Body of pancreas (tissue), 4 donors: ENCODE data around the gene ZEB2. TPM values are rescaled to one million over a fixed set of nuclear protein-coding genes. Genes with fewer than 3 reads are reported as not detected.

Experiments used
- ATAC-seq: fragments of 150-250 bp; one replicate; pipeline ENCODE4 v1.9.1; 2016
- DNase-seq, 4 donors: peaks; one replicate each; pipeline ENCODE4 v3.0.0-alpha.2; 2019
- H3K27ac ChIP-seq, 4 donors: fragments of 200-600 bp; sonication (generic); 1 replicate in 3 of 4; 2 replicates in 1 of 4; pipeline versions ENCODE4 v1.5.1 to v1.6.1; 2016 to 2019; ENCODE audit warnings: mild to moderate bottlenecking in 1 of 4, mixed read lengths in 1 of 4, moderate library complexity in 1 of 4
- H3K27me3 ChIP-seq, 2 donors: fragments of 200-600 bp; sonication (generic); one replicate each; pipeline ENCODE4 v1.6.0; 2016; ENCODE audit warnings: mild to moderate bottlenecking in 1 of 2
- H3K36me3 ChIP-seq, 2 donors: fragments of 200-600 bp; sonication (generic); replicated peaks in 1 of 2; 2 replicates each; pipeline ENCODE4 v1.5.1; 2016; ENCODE audit warnings: low read depth in 2 of 2; ENCODE audit not compliant: insufficient read depth in 1 of 2
- H3K4me1 ChIP-seq: fragments of 200-600 bp; sonication (generic); one replicate; pipeline ENCODE4 v1.6.0; 2016
- H3K4me3 ChIP-seq, 2 donors: fragments of 200-600 bp; sonication (generic); 1 replicate in 1 of 2; 2 replicates in 1 of 2; pipeline ENCODE4 v1.5.1; 2016 to 2019
- H3K9me3 ChIP-seq, 3 donors: fragments of 200-600 bp; sonication (generic); 1 replicate in 2 of 3; 2 replicates in 1 of 3; pipeline ENCODE4 v1.5.1; 2016
- CTCF ChIP-seq, 7 experiments: fragments of 450-650 bp in 4 of 7; fragments of 200-600 bp in 3 of 7; sonication (generic) in 3 of 7; IDR thresholded peaks; one replicate each; pipeline ENCODE4 v1.5.1; 2016 to 2019; ENCODE audit warnings: antibody characterized with exemption in 7 of 7
- POLR2A ChIP-seq, 3 donors: fragments of 450-650 bp; IDR thresholded peaks; one replicate each; pipeline ENCODE4 v1.6.1; 2016; ENCODE audit warnings: antibody characterized with exemption in 3 of 3, mild to moderate bottlenecking in 2 of 3
- WGBS, 2 donors: methylation state at CpG; one replicate each; pipeline ENCODE4 v1.1.5; 2017; 5-methylcytosine and 5-hydroxymethylcytosine counted together
- intact Hi-C: fragments of 100-400 bp; cut with DNase I; formaldehyde crosslinking; loops from one replicate; pipeline ENCODE4 v1.15.1; 2023
- total RNA-seq, 2 donors: library from RNA; depleted of rRNA; stranded (reverse); fragments of >200 nt; gene quantifications; one replicate each; pipeline ENCODE4 v1.1.0, GENCODE V29; 2016

The ZEB2 gene
- total RNA-seq, 2 donors from 2014 or later: 18.5 to 24.6 TPM

- intact Hi-C loops: no loop called here
Observed at GRCh38 chr2:144464730-144465129, 55.2 kb downstream of the ZEB2 start.

GRCh38 chr2:144463266-144463665 is 56.7 kb downstream of the ZEB2 start:
- TF ChIP-seq POLR2A (IDR thresholded peaks at IDR 0.05): no peak
- TF ChIP-seq CTCF (IDR thresholded peaks at IDR 0.05): no peak
- Histone ChIP-seq H3K27me3 (no peaks in the 10 kb centered on the region), H3K36me3 (no peaks in the 10 kb centered on the region), H3K4me1 (no peaks in the 10 kb centered on the region), H3K4me3 (no peak overlapping the region), H3K27ac (no peak overlapping the region), H3K9me3 (no peaks in the 10 kb centered on the region)
- DNase-seq (no peak), ATAC-seq (no peak)
- intact Hi-C loops: no loop called here
- 74 to 87% methylated on average over 5 of the region's 5 CpGs for WGBS, 2 donors

More at GRCh38 chr2:144464730-144465129, 55.2 kb downstream of the ZEB2 start:
- Histone ChIP-seq H3K27me3 (no peaks in the 10 kb centered on the region), H3K36me3 (no peaks in the 10 kb centered on the region), H3K4me1 (no peaks in the 10 kb centered on the region), H3K27ac (no peak overlapping the region), H3K4me3 (no peak overlapping the region), H3K9me3 (no peaks in the 10 kb centered on the region)
- WGBS, 2 donors: 30 to 33% methylated on average over 5 of the region's 5 CpGs
- TF ChIP-seq POLR2A (IDR thresholded peaks at IDR 0.05) (no peak), CTCF (IDR thresholded peaks at IDR 0.05) (no peak)
- no peak for DNase-seq
- ATAC-seq: no peak

- 85 to 87% methylated on average over 6 of the region's 6 CpGs for WGBS, 2 donors
- intact Hi-C loops: no loop called here
- Histone ChIP-seq H3K9me3 (no peaks in the 10 kb centered on the region), H3K4me3 (no peak overlapping the region), H3K27ac (no peak overlapping the region), H3K36me3 (no peaks in the 10 kb centered on the region), H3K27me3 (no peaks in the 10 kb centered on the region), H3K4me1 (no peaks in the 10 kb centered on the region)
- no peak for ATAC-seq
- no peak for DNase-seq
- TF ChIP-seq POLR2A (IDR thresholded peaks at IDR 0.05): no peak
- no peak for TF ChIP-seq CTCF (IDR thresholded peaks at IDR 0.05)
Observed at GRCh38 chr2:144462266-144462665, 57.7 kb downstream of the ZEB2 start.

- DNase-seq (peak in 2 of 4 donors; percentile 13 to 32), ATAC-seq (no peak)
- TF ChIP-seq CTCF (IDR thresholded peaks at IDR 0.05) (no peak), POLR2A (IDR thresholded peaks at IDR 0.05) (no peak)
- no peak overlapping the region for H3K4me3 ChIP-seq
- H3K27ac ChIP-seq: no peak overlapping the region
- no peaks in the 10 kb centered on the region for H3K27me3 ChIP-seq
- intact Hi-C loops: no loop called here
- H3K36me3 ChIP-seq: no peaks in the 10 kb centered on the region
- no peaks in the 10 kb centered on the region for H3K4me1 ChIP-seq
- H3K9me3 ChIP-seq: no peaks in the 10 kb centered on the region
- 80 to 87% methylated on average over 9 of the region's 9 CpGs for WGBS, 2 donors
Observed at GRCh38 chr2:144461308-144461766, 58.6 kb downstream of the ZEB2 start.

- WGBS, 2 donors: 90 to 95% methylated on average over 6 of the region's 6 CpGs
- TF ChIP-seq CTCF (IDR thresholded peaks at IDR 0.05): no peak
- TF ChIP-seq POLR2A (IDR thresholded peaks at IDR 0.05): no peak
Observed at GRCh38 chr2:144460727-144461307, 59.1 kb downstream of the ZEB2 start.

More at GRCh38 chr2:144460727-144461307, 59.1 kb downstream of the ZEB2 start:
- H3K36me3 ChIP-seq: no peaks in the 10 kb centered on the region
- ATAC-seq (no peak), DNase-seq (no peak)
- no peak overlapping the region for H3K4me3 ChIP-seq
- no peak overlapping the region for H3K27ac ChIP-seq
- H3K4me1 ChIP-seq: no peaks in the 10 kb centered on the region
- intact Hi-C loops: no loop called here
- H3K27me3 ChIP-seq: no peaks in the 10 kb centered on the region
- H3K9me3 ChIP-seq: no peaks in the 10 kb centered on the region
